BLaER1 treated with 17β-estradiol and CSF1 and Interleukin-3, amounts not matched to agents 10 nM and 100 nM (cell line): ENCODE results near the gene RBM28.
A peak's percentile ranks its signal among the peaks of the same experiment; 100 is the strongest.

Source experiments
- H3K27ac ChIP-seq, 11 experiments: shearing (Covaris generic); formaldehyde crosslinking; 2 replicates each; pipeline ENCODE4 v1.8.1; 2022
- H3K27me3 ChIP-seq, 11 experiments: shearing (Covaris generic); formaldehyde crosslinking; 2 replicates each; pipeline ENCODE4 v1.8.1; 2022
- H3K36me3 ChIP-seq, 11 experiments: shearing (Covaris generic); formaldehyde crosslinking; 2 replicates each; pipeline ENCODE4 v1.8.1; 2022
- H3K4me1 ChIP-seq, 10 experiments: shearing (Covaris generic); formaldehyde crosslinking; 2 replicates each; pipeline ENCODE4 v1.8.1; 2022
- H3K4me2 ChIP-seq, 11 experiments: shearing (Covaris generic); formaldehyde crosslinking; 2 replicates each; pipeline ENCODE4 v1.8.1; 2022
- H3K4me3 ChIP-seq, 10 experiments: shearing (Covaris generic); formaldehyde crosslinking; 2 replicates each; pipeline ENCODE4 v1.8.1; 2022
- H3K9ac ChIP-seq, 11 experiments: shearing (Covaris generic); formaldehyde crosslinking; 2 replicates each; pipeline ENCODE4 v1.8.1; 2022
- H3K9me3 ChIP-seq, 11 experiments: shearing (Covaris generic); formaldehyde crosslinking; replicated peaks in 1 of 11; 2 replicates each; pipeline ENCODE4 v1.8.1; 2022
- H4K20me1 ChIP-seq, 11 experiments: shearing (Covaris generic); formaldehyde crosslinking; 2 replicates each; pipeline ENCODE4 v1.8.1; 2022
- Cebpa-rat ChIP-seq, 11 experiments: shearing (Covaris generic); IDR thresholded peaks; 2 replicates each; pipeline ENCODE4 v1.8.1; 2022

Gene RBM28

GRCh38 chr7:128343554-128344430, at the start of gene RBM28:
RBM28 (minus strand) TSS chr7:128343908; CDS start chr7:128343793, 115 bp downstream.
- peaks cover 0 to 2% (median 0%) of the 10 kb centered on the region in 11 experiments; a peak in 3 of 22 replicates for H3K27me3 ChIP-seq
- peak within 1 kb of the TSS; percentile 74 to 92 (median 86) for H3K27ac ChIP-seq
- no peak for TF ChIP-seq Cebpa-rat (IDR thresholded peaks at IDR 0.05)
- peaks cover 20 to 30% (median 23%) of the 10 kb centered on the region in 10 experiments for H3K4me1 ChIP-seq
- peaks cover 0 to 44% (median 37%) of the 10 kb centered on the region in 11 experiments; a peak in 17 of 22 replicates for H4K20me1 ChIP-seq
- peaks cover 14 to 34% (median 30%) of the 10 kb centered on the region in 11 experiments for H3K36me3 ChIP-seq
- peak within 1 kb of the TSS; percentile 79 to 99 (median 92) for H3K4me2 ChIP-seq
- H3K9ac ChIP-seq, result peak within 1 kb of the TSS; percentile 82 to 94 (median 91)
- H3K4me3 ChIP-seq, result peak within 1 kb of the TSS; percentile 72 to 89 (median 80)
- no peaks in the 10 kb centered on the region for H3K9me3 ChIP-seq

- Histone ChIP-seq H3K36me3 (peaks cover 59 to 66% (median 64%) of the 10 kb centered on the region in 11 experiments), H3K9ac (no peak overlapping the region), H3K27ac (no peak overlapping the region; a peak in 2 of 22 replicates), H3K27me3 (no peaks in the 10 kb centered on the region), H3K4me2 (no peak overlapping the region), H4K20me1 (peaks cover 4 to 90% (median 42%) of the 10 kb centered on the region in 11 experiments; a peak in 17 of 22 replicates), H3K9me3 (no peaks in the 10 kb centered on the region), H3K4me3 (no peak overlapping the region), H3K4me1 (peaks cover 0 to 39% (median 30%) of the 10 kb centered on the region in 10 experiments; a peak in 16 of 20 replicates)
- TF ChIP-seq Cebpa-rat (IDR thresholded peaks at IDR 0.05), result no peak
Measured at GRCh38 chr7:128392446-128393327, 49.0 kb upstream of the RBM28 start.

- Histone ChIP-seq H3K9me3 (no peaks in the 10 kb centered on the region), H3K9ac (no peak overlapping the region), H3K27ac (peak overlapping the region in 2 of 11 experiments; percentile 6 to 56; a peak in 2 of 22 replicates), H4K20me1 (peaks cover 4 to 82% (median 40%) of the 10 kb centered on the region in 11 experiments; a peak in 17 of 22 replicates), H3K4me1 (peaks cover 0 to 45% (median 36%) of the 10 kb centered on the region in 10 experiments; a peak in 16 of 20 replicates), H3K36me3 (peaks cover 50 to 57% (median 55%) of the 10 kb centered on the region in 11 experiments), H3K4me2 (peak overlapping the region in 2 of 11 experiments; percentile 6 to 25; a peak in 2 of 22 replicates), H3K4me3 (no peak overlapping the region), H3K27me3 (no peaks in the 10 kb centered on the region)
- TF ChIP-seq Cebpa-rat (IDR thresholded peaks at IDR 0.05), result no peak
Measured at GRCh38 chr7:128391805-128392204, 48.1 kb upstream of the RBM28 start.

GRCh38 chr7:128390871-128391565, 47.3 kb upstream of the RBM28 start:
- Histone ChIP-seq H3K4me1 (peaks cover 3 to 45% (median 36%) of the 10 kb centered on the region in 10 experiments; a peak in 18 of 20 replicates), H3K4me2 (peak overlapping the region in 4 of 11 experiments; percentile 6 to 28 (median 26); a peak in 7 of 22 replicates), H3K27me3 (no peaks in the 10 kb centered on the region), H3K27ac (peak overlapping the region in 5 of 11 experiments; percentile 6 to 56 (median 15); a peak in 4 of 22 replicates), H3K9me3 (no peaks in the 10 kb centered on the region), H3K36me3 (peaks cover 42 to 49% (median 47%) of the 10 kb centered on the region in 11 experiments), H4K20me1 (peaks cover 4 to 75% (median 34%) of the 10 kb centered on the region in 11 experiments; a peak in 17 of 22 replicates), H3K4me3 (no peak overlapping the region), H3K9ac (no peak overlapping the region)
- no peak for TF ChIP-seq Cebpa-rat (IDR thresholded peaks at IDR 0.05)

GRCh38 chr7:128389618-128390329, 46.1 kb upstream of the RBM28 start:
- Histone ChIP-seq H3K4me2 (peak overlapping the region in 5 of 11 experiments; percentile 20 to 40 (median 34); a peak in 7 of 22 replicates), H3K9me3 (no peaks in the 10 kb centered on the region), H3K36me3 (peaks cover 30 to 37% (median 34%) of the 10 kb centered on the region in 11 experiments), H3K4me3 (no peak overlapping the region), H4K20me1 (peaks cover 4 to 62% (median 25%) of the 10 kb centered on the region in 11 experiments; a peak in 16 of 22 replicates), H3K9ac (peak overlapping the region in 6 of 11 experiments; percentile 8 to 41 (median 22); a peak in 5 of 22 replicates), H3K27me3 (no peaks in the 10 kb centered on the region), H3K27ac (peak overlapping the region in 1 of 11 experiments; percentile 56; a peak in 1 of 22 replicates), H3K4me1 (peaks cover 10 to 57% (median 40%) of the 10 kb centered on the region in 10 experiments; a peak in 19 of 20 replicates)
- TF ChIP-seq Cebpa-rat (IDR thresholded peaks at IDR 0.05), result no peak

GRCh38 chr7:128389085-128389617, 45.4 kb upstream of the RBM28 start:
- no peak for TF ChIP-seq Cebpa-rat (IDR thresholded peaks at IDR 0.05)
- H3K27ac ChIP-seq, result peak overlapping the region in 1 of 11 experiments; percentile 56; a peak in 1 of 22 replicates
- peak overlapping the region in 6 of 11 experiments; percentile 8 to 41 (median 22); a peak in 6 of 22 replicates for H3K9ac ChIP-seq
- no peaks in the 10 kb centered on the region for H3K27me3 ChIP-seq
- H3K36me3 ChIP-seq, result peaks cover 24 to 31% (median 28%) of the 10 kb centered on the region in 11 experiments
- peaks cover 4 to 56% (median 24%) of the 10 kb centered on the region in 11 experiments; a peak in 16 of 22 replicates for H4K20me1 ChIP-seq
- H3K4me2 ChIP-seq, result peak overlapping the region in 5 of 11 experiments; percentile 20 to 40 (median 34); a peak in 7 of 22 replicates
- H3K4me3 ChIP-seq, result no peak overlapping the region
- no peaks in the 10 kb centered on the region for H3K9me3 ChIP-seq
- peaks cover 14 to 62% (median 46%) of the 10 kb centered on the region in 10 experiments; a peak in 19 of 20 replicates for H3K4me1 ChIP-seq

- Histone ChIP-seq H3K9ac (peak overlapping the region in 3 of 11 experiments; percentile 16 to 42 (median 30); a peak in 2 of 22 replicates), H3K27ac (no peak overlapping the region), H3K9me3 (no peaks in the 10 kb centered on the region), H3K36me3 (peaks cover 17 to 22% (median 20%) of the 10 kb centered on the region in 11 experiments), H3K4me2 (peak overlapping the region in 6 of 11 experiments; percentile 1 to 36 (median 22); a peak in 4 of 22 replicates), H3K4me3 (no peak overlapping the region), H3K4me1 (peaks cover 14 to 62% (median 46%) of the 10 kb centered on the region in 10 experiments; a peak in 19 of 20 replicates), H3K27me3 (no peaks in the 10 kb centered on the region), H4K20me1 (peaks cover 0 to 49% (median 21%) of the 10 kb centered on the region in 11 experiments; a peak in 15 of 22 replicates)
- TF ChIP-seq Cebpa-rat (IDR thresholded peaks at IDR 0.05), result no peak
Measured at GRCh38 chr7:128388145-128388485, 44.4 kb upstream of the RBM28 start.
